Activated CD4-positive, alpha-beta T cell treated with anti-CD3 and anti-CD28 coated beads for 48 hours (primary cell): ENCODE results near the gene LRMDA.

Experiments
- DNase-seq: peaks from one replicate; pipeline ENCODE4 v3.0.0-alpha.2; 2020

The LRMDA gene

GRCh38 chr10:76302961-76303630 lies 871.7 kb downstream of the LRMDA start:
- no peak for DNase-seq

DNA sequence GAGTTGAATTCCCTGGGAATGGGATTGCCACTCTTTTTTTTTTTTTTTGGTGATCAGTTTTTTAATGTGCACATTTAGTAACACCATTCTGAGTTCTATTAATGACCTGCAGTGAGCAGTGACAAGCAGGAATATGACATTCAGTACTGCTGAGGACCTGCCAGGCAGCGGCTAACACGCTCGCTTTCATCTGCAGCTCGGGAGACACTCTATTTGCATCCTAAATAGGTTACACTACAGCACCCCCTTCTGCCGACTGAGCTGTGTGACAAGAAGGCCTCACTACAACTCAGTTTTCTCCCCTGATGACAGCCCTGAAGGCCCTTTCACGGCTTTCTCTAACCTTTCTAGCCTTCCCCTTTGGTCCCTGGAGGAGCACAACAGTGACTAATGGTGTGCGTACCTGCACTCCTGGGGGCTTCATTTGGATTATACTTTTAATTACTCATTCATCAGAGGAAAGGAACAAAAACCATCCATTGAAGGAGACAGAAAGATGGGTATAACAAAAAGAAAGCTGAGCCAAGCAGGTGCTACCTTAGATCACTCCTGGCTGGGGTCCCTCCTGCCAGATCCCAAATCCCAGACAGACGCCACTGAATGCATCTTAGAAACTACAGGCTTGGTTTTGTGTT lies 872.4 kb downstream of the LRMDA start:
- DNase-seq = peak; percentile 36

DNA sequence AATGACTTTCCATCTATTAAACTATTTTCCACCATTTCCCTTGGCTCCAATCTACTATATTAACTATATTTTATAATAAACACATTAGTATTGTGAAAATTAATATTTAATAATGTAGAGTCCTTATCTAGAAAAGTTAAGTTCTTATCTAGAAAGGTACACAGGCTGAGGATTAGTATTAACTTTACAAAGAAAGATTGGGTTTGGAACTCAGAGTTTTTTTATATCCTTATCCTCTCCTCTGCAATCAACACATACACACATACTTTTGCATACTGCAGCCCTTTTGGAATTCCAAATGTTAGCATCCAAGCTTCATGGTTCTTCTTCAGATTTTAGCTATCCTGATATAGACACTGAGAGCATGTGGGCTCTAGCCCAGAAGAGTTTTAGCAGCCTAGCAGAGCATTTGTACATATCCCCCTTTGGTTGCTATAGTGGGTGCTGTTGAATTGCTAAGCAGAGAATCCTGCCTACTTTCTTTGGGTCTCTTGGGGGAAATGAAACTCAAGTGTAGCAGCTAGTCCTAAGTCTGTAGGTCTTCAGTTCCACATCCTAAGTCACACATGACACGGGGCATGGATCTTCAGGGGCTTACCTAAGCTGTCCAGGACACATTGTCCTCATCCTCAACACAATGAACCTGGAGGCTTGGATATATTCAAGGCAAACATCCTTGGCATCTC lies 874.6 kb downstream of the LRMDA start:
- DNase-seq = no peak

GRCh38 chr10:76306856-76307255 lies 875.4 kb downstream of the LRMDA start:
- DNase-seq = no peak

- no peak for DNase-seq
Measured at GRCh38 chr10:76309070-76309469, 877.6 kb downstream of the LRMDA start.

- DNase-seq = no peak
Measured at GRCh38 chr10:76309741-76310587, 878.5 kb downstream of the LRMDA start.

DNA sequence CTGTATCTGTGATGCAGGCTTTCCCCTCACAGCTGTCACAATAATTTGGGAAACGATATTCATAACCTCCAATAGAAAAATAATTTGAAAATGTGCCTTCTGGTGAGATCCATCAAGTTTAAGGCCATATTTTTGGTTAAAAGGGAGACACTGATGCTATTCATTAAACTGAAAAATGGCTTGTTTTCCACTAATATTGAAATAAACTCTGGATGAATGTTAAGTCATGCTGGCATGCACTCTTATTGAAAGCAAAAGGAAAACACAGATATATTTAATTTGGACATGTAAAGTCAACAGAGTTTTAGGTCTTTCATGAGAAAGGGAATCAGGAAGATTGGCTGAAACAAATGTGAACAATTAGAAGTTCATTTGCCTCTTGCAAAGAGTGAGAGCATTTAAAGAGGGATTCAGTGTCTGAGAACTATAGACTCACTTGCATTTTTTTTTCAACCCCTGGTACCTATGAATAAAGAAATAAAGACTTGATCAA lies 879.2 kb downstream of the LRMDA start:
- no peak for DNase-seq

GRCh38 chr10:76311752-76312636 lies 880.6 kb downstream of the LRMDA start:
- peak; percentile 17 for DNase-seq

- no peak for DNase-seq
Measured at GRCh38 chr10:76315240-76315639, 883.8 kb downstream of the LRMDA start.

DNA sequence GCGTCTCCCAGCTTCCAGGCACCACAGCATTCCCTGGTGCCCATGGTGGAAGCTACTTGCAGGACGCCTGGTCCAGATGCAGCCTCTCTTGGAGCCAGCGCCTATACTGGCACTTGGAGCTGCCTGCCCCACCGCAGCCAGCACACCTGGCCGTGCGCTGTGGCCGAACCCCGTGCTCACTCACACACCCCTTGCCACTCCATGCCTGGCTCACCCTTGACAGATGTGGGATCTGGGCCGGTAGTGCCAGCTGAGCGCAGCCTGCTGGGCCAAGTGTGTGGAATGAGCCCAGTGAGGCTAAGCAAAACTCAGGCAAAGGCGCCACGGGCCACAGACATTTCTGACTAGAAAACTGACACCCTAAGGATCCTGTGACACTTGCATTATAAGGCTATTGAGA lies 884.8 kb downstream of the LRMDA start:
- no peak for DNase-seq

DNA sequence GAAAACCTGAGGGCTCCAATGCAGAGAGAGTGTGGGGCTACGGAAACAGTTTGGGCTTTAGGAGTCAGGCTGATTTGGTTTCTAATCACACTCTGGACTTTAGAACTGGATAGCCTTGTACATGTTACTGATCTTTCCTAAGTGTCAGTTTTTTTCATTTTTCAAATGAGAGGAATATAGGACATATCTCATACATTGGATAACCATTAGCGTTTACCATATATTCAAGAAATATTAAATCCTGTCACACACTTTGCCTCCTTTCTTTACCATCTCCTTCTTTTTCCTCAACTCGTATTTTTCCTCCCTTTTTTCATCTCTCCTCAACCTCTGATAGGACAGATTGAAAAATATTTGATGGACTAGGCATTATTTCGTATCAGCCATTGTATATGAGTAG lies 885.7 kb downstream of the LRMDA start:
- no peak for DNase-seq

GRCh38 chr10:76318211-76318610 lies 886.8 kb downstream of the LRMDA start:
- DNase-seq = no peak

DNA sequence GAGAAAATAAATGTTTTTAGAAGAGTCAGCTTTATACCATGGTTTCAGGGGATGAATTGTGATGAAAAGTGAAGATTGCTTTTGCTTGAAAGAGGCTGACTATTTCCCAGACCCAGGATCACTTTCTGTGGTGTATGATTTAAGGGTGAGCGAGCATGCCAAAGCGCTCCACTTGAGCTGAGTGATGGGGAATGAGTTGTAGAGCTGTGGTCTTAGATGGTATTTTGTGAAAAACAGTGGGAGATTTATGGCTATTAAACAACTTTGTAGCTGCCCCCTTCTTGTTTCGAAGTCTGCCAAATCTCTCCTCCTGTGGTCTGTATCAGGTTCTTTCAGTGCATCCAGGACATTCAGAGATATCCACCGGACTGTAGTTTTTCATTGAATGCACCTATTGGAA lies 888.2 kb downstream of the LRMDA start:
- DNase-seq = no peak

- no peak for DNase-seq
Measured at GRCh38 chr10:76324283-76324682, 892.9 kb downstream of the LRMDA start.

DNA sequence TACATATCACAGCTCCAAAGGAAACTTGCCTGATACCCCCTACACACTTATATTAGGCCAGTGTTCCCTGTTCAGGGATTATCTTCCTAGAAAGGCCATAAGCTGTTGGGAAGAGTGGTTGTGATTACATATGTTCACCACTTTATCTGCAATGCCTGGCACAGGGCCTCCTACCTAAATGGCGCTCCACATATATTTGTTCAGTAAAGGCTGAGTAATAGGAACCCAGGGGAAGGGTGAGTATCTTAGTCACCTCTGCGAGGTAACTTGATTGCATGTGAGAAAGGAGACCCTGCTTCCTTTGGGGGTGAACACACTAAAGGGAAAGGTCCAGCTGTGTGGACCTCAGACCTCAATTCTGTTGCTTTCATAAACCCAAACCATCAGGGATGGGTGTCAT lies 896.0 kb downstream of the LRMDA start:
- no peak for DNase-seq

GRCh38 chr10:76328348-76328747 lies 896.9 kb downstream of the LRMDA start:
- no peak for DNase-seq

DNA sequence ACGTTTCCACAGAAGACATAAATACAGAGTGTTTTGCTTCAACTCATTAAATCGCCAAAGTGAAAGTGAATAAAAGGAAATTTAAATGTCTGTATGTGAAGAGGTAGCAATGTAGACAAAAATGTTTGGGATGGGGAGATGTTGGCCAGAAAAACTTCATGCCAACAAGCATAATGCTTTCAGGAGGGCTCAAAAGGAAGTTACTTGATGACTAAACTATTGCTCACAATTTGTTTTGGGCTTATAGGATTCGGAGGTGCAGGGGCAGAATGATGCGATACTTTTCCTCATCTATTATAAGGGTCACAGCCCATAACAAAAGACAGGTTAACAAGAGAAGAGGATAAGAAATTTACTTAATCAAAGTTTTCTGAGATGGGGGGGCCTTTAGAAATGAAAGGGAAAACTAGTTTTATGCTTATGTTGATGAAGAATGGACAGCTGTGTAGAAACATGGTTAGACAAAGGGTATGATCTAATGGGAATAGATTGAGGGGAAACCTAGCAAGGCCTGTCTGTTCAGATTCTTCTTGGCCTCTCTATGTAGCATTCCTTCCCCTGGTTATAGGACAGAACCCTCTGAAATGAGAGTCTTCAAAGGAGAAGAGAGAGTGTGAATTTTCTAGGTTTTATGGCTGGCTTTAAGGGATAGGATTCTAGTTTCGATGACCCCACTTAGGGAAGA lies 898.6 kb downstream of the LRMDA start:
- no peak for DNase-seq

DNA sequence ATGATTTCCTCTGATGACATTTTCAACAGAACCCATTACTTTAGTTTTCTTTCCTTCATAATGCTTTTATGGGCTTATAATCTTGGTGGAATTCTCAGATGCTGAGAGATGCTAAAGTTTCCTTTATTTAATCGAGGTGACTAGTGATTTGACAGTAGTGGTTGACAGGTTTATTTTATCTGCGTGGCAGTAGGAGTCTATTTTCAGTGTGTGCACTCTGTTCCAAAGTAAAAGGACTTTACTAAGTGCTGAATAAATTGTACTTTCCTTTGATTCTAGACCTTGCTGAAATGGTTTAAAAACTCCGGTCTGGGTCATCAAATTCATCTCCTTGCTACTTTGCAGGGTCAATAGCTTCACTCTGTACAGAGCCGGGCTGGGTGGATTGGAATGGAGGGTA lies 900.3 kb downstream of the LRMDA start:
- DNase-seq = no peak

DNA sequence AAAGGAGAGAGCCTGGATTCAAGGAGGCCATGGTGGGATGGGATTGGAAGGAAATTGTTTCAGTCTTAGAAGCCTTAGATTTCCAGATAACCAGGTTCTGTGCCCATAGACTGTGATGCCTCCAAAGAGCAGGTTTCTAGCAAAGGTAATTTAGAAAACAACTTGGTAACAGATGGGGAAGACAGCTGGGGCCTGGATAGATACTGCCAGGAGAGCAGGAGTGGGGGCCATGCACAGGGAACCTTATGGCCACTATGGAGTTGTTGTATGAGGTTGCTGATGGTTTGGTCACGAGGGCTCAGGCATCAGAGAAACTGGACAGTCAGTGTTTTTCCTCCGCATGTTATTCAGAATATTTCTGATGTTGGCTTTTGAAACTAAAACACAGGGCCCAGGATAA lies 901.9 kb downstream of the LRMDA start:
- no peak for DNase-seq

- no peak for DNase-seq
Measured at GRCh38 chr10:76333796-76334195, 902.4 kb downstream of the LRMDA start.

DNA sequence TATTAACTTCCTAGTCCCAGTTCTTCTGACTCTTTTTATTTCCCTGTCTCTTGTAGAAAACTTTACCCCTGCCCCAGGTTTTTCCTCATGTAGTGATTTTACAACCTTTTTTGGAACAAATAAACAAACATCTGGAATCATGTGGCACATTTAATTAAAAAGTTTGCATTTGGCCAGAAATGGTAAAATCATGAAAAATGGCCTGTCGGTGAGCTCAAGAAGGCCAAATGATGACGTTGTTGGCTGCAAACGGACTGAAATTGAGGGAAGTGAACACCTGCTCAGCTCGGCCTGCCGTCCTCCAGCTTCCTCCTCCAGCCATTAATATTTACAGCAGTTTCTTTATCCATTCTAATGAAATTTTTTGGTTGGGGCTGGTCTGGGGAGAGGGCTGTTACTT lies 902.8 kb downstream of the LRMDA start:
- DNase-seq = no peak
